ENCODE data around the gene BFSP1.

BFSP1 gene

GRCh38 chr20:17494201-17494600, 37.0 kb downstream of the BFSP1 start:
- no peak for DNase-seq

DNA sequence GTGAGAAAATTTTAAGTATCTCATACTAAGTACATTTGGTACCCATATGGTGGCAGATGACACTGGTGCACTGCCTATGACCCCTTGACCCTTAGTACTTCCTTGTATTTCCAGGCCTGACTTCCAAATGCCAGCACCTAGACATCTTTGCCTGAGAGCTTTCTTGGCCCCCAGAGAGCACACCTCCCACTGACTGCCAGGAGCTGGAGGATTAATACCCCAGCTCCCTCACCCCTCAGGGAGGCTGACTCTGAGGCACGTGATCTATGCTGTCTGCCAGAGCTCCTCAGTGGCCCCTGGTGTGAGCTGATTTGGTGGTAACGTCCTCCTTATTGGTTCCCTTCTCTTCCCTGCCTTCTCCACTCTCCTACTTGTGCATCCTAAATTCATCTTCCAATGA, 38.0 kb downstream of the BFSP1 start:
- no peak for DNase-seq

DNA sequence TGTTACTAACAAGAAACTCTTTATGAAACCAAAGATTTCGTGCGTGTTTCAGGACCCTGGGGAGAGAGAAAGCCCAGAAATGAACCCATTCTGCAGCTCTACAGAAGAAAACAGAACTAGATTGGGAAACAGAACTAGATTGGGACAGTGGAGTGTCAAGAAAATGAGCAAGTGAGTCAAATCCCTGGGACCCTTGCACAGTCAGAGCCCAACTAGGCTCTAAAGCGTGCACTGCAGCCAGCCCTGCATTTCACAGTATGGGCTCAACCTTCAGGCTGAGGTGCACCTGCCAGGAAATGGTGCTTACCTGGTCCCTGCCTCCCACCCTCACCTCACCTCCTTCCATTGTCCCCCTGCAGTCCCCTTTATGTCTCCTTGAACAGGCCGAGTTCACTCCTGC, 39.7 kb downstream of the BFSP1 start:
- DNase-seq = no peak

- no peak for DNase-seq
Measured at GRCh38 chr20:17491041-17491440, 40.1 kb downstream of the BFSP1 start.

DNA sequence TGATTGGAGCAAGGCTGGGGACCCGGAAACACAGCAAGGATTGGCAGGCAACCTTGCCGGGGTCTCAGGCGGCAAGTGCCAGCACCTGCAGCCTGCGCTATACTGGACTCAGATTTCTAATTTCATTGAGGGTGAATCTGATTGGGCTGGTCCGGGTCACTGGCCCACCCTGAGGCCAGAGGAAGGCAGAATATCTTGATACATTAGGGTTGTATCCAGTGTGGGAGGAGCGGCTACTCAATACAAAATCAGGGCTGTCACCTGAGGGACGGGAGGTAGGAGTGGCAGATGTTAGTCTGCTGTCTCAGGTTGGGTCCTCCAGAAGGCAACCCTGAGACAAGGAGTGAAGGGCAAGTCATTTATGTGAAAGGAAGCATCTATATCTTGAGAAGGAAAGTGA, 40.7 kb downstream of the BFSP1 start:
- no peak for DNase-seq

- DNase-seq = no peak
Measured at GRCh38 chr20:17488916-17489600, 42.1 kb downstream of the BFSP1 start.

- no peak for DNase-seq
Measured at GRCh38 chr20:17485017-17485416, 46.2 kb downstream of the BFSP1 start.

DNA sequence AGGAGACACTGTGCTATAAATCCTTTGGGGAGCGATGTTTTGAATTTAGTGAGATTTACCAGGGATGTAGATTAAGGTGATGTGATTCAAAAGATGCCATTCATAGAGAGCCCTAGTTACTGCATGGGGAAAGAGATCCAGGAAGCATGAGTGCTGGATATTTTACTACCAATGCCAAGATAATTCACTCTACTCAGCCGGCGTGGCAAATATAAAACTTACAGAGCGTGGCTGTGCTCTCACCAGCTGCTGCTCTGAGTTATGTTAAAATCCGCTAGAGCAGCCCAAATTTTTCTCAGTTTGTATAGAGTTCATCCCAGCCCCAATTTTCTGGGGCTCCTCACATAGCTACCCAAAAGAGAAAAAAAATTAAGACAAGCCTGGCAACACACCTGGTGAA, 48.6 kb downstream of the BFSP1 start:
- DNase-seq = no peak

DNA sequence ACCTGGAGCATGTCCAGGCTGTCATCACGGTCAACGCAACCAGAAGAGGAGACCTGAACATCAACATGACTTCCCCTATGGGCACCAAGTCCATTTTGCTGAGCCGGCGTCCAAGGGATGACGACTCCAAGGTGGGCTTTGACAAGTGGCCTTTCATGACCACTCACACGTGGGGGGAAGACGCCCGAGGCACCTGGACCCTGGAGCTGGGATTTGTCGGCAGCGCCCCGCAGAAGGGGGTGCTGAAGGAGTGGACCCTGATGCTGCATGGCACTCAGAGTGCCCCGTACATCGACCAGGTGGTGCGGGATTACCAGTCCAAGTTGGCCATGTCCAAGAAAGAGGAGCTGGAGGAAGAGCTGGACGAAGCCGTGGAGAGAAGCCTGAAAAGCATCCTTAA, 49.5 kb downstream of the BFSP1 start:
- no peak for DNase-seq

- DNase-seq = no peak
Measured at GRCh38 chr20:17480696-17481095, 50.5 kb downstream of the BFSP1 start.

DNA sequence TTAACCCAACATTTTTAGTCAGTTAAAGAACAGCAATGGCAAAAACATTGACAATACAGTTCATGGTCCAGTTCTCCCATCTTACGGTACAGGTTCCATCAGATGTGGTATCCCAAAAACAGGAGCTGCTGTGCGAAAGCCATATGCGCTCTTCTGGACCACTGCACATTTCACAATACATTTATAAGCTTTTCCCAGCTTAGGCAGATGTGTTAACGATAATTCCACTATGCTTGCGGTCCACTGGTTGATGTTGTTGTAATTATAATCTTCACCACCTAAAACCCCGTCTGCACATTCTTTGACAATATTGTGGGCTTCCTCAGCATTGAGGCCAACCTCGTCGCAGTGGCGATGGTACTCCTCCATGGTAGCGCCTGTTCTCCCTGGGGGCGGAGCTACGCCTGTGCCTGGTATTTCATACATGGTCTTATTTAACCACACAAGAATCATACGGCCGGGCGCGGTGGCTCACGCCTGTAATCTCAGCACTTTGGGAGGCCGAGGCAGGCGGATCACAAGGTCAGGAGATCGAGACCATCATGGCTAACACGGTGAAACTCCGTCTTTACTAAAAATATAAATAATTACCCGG, 52.0 kb downstream of the BFSP1 start:
- no peak for DNase-seq

DNA sequence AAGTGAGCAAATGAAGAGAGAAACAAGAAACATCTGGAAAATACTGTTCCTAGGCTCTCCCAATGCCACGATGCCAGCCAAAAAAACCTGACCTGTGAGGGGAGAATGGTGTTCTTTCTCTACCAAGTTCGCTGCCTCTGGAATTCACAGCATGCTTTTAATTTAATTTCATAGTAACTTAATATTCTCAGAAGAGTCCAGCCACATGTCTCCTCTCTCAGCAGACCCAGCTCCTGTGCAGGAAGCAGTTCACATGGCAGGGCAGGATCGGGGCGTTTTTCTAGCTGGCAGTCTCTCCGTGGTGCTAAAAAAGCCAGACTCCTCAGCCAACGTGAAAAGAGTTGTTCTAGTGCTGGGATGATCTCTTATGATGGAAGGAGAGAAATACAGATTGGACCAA, 57.5 kb downstream of the BFSP1 start:
- DNase-seq = no peak

- DNase-seq = peak; percentile 17
Measured at GRCh38 chr20:17471606-17472187, 59.5 kb downstream of the BFSP1 start.

DNA sequence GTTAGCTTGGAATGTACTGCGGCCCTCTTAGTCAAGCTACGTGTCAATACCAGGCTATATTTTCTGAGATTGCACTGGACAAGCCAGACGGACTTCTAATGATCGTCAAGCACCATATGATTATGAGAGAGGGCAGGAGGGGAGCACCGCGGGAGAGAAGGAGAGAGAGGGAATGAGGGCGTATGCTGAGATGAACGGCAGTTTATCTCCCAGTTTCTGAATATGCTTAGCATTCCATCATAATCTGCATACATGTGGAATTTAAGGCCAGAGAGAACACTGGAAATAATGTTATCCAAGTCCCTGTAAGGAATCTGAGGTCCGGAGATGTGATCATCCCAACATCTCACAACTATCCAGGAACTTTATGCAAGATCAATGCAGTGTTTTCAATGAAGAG, 60.2 kb downstream of the BFSP1 start:
- no peak for DNase-seq

- no peak for DNase-seq
Measured at GRCh38 chr20:17470521-17470920, 60.7 kb downstream of the BFSP1 start.

DNA sequence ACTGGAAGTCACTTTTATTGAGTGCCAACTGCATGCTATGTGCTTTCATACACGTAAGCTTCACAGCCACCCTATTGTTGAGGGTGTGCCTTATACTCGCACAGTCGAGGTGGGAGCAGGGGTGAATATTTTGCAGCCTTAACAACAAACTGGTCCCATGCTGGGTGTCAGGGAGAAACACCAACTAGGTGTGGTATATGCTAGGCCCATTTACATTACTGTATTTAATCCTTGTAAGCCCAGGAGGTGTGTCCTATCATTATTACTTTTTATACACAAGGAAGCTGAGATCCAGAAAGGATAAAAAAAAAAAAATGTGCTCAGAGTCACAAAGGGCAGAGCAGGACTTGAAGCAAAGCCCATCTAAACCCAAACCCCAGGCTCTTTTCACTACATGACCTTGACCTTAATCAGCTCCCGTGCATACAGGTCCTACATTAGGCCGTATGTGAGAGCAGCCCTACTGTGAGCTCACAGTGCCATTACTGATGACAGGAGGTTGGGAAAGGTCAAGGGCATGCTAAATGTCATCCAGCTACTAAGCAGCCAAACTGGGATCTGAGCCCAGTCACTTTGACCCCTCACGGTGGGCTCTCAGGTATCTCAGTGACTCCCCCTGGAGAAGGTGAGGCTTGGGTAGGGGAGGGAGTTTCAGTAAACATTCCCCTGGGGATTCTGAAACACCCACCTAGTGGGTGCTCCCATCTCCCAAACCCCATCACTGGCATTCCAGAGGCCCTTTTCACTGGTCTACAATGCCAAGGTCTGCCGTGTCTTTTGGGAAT, 61.7 kb downstream of the BFSP1 start:
- no peak for DNase-seq

DNA sequence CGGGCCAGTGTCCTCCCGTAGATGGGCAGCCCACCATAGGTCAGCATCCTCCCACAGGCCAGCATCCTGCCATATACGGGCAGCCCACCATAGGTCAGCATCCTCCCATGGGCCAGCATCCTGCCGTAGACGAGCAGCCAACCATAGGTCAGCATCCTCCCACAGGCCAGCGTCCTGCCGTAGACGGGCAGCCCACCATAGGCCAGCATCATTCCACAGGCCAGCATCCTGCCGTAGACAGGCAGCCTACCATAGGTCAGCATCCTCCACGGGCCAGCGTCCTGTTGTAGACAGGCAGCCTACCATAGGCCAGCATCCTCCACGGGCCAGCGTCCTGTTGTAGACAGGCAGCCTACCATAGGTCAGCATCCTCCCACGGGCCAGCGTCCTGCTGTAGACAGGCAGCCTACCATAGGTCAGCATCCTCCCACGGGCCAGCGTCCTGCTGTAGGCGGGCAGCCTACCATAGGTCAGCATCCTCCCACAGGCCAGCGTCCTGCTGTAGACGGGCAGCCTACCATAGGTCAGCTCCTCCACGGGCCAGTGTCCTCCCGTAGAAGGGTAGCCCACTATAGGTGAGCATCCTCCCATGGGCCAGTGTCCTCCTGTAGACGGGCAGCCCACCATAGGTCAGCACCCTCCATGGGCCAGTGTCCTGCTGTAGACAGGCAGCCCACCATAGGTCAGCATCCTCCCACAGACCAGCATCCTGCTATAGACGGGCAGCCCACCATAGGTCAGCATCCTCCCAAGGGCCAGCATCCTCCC, 62.9 kb downstream of the BFSP1 start:
- DNase-seq = no peak

- DNase-seq = no peak
Measured at GRCh38 chr20:17467120-17467655, 64.0 kb downstream of the BFSP1 start.

GRCh38 chr20:17466641-17467040, 64.5 kb downstream of the BFSP1 start:
- no peak for DNase-seq

DNA sequence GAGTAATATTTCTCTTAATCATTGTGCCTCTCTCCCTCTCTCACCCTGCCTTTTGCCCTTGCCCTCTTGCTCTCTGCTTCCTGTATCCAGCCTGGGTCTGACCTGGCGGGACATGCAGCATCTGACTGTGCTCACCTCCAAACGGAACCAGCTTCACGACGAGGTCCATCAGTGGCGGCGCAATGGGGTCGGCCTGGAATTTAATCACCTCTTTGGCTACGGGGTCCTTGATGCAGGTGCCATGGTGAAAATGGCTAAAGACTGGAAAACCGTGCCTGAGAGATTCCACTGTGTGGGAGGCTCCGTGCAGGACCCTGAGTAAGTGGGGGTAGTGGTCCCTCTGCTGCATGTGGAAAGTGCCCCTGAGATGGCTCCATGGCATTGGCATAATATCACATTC, 65.9 kb downstream of the BFSP1 start:
- no peak for DNase-seq

DNA sequence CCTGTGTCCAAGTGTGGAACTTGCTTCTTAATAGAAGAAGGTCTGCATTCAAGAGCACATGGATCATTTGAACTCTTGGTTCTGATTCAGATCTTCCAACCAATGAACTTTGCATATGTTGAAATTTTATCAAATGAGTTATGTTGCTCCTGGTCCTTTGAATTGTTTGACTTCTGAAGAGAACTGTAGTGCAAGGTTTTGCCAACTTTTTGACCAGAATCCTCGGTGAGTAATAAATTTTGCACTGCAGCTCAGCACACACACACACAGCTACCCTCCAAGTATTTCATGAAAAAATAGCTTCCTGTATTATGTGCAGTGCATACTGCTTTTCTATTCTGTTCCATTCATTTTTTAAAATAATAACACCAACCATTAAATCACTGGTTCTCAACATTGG, 67.5 kb downstream of the BFSP1 start:
- no peak for DNase-seq

- DNase-seq = no peak
Measured at GRCh38 chr20:17461941-17462340, 69.2 kb downstream of the BFSP1 start.

DNA sequence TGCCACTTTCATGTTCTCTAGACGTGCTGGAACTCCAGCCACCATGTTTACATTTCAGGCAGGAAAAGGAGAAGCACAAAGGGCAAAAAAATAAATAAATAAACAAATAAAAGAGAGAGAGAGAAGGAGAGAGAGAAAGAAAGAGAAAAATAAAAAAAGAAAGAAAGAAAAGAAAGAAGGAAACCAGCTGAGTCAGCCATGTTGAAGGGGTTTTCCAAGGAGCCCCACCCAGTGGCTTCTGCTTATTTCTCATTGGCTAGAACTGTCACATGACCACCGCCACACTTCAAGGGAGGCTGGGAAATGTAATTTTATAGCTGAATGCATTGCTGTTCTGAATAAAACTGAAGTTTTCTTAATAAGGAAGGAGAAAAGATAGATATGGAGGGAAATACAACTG, 71.1 kb downstream of the BFSP1 start:
- no peak for DNase-seq

All from NCI-H2029 treated with DMSO at 0.1 percent for 48 hours (cell line).